Measurements from ENCODE around the gene ANTXR1.
A peak's percentile ranks its signal among the peaks of the same experiment; 100 is the strongest.

Gene ANTXR1

DNA sequence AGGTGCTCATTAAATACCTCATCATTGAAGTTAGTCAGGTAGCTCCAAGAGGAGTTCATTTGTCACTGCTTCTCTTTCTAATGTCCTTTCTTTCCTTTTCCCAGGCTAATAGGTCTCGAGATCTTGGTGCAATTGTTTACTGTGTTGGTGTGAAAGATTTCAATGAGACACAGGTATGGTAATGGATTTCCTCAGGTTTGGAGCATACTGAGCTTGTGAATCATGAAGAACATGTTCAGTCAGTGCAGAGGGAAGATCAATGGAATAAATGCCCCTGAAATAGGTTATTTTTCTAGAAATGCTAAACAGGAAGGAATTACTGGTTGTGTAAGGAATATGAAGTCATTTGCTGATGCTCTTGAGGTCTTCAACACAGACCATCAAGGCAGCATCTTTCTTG lies 62.5 kb downstream of the ANTXR1 start:
- no peak overlapping the region for H3K4me3 ChIP-seq (ENCODE audit: low read length)
- DNase-seq (ENCODE audit: low read depth): peak; percentile 84
- TF ChIP-seq, protein P1, sequence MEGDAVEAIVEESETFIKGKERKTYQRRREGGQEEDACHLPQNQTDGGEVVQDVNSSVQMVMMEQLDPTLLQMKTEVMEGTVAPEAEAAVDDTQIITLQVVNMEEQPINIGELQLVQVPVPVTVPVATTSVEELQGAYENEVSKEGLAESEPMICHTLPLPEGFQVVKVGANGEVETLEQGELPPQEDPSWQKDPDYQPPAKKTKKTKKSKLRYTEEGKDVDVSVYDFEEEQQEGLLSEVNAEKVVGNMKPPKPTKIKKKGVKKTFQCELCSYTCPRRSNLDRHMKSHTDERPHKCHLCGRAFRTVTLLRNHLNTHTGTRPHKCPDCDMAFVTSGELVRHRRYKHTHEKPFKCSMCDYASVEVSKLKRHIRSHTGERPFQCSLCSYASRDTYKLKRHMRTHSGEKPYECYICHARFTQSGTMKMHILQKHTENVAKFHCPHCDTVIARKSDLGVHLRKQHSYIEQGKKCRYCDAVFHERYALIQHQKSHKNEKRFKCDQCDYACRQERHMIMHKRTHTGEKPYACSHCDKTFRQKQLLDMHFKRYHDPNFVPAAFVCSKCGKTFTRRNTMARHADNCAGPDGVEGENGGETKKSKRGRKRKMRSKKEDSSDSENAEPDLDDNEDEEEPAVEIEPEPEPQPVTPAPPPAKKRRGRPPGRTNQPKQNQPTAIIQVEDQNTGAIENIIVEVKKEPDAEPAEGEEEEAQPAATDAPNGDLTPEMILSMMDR (IDR thresholded peaks at IDR 0.05; ENCODE audit: insufficient read depth, low read depth, low read length, missing control alignments): no peak

- TF ChIP-seq, protein P1 (IDR thresholded peaks at IDR 0.05; ENCODE audit: insufficient read depth, low read depth, low read length, missing control alignments): no peak
- no peak overlapping the region for H3K4me3 ChIP-seq (ENCODE audit: low read length)
These were observed 63.6 kb downstream of the ANTXR1 start for GRCh38 chr2:69076601-69077000.

GRCh38 chr2:69077252-69077950 lies 64.4 kb downstream of the ANTXR1 start:
- DNase-seq (ENCODE audit: low read depth): no peak
- TF ChIP-seq, protein P1 (IDR thresholded peaks at IDR 0.05; ENCODE audit: insufficient read depth, low read depth, low read length, missing control alignments): no peak
- H3K4me3 ChIP-seq (ENCODE audit: low read length): no peak overlapping the region

More at GRCh38 chr2:69076601-69077000, 63.6 kb downstream of the ANTXR1 start:
- no peak for DNase-seq (ENCODE audit: low read depth)

GRCh38 chr2:69080071-69080470 lies 67.1 kb downstream of the ANTXR1 start:
- DNase-seq (ENCODE audit: low read depth): no peak
- TF ChIP-seq, protein P1 (IDR thresholded peaks at IDR 0.05; ENCODE audit: insufficient read depth, low read depth, low read length, missing control alignments): no peak
- no peak overlapping the region for H3K4me3 ChIP-seq (ENCODE audit: low read length)

GRCh38 chr2:69081001-69081580 lies 68.1 kb downstream of the ANTXR1 start:
- no peak overlapping the region for H3K4me3 ChIP-seq (ENCODE audit: low read length)
- no peak for DNase-seq (ENCODE audit: low read depth)
- TF ChIP-seq, protein P1 (IDR thresholded peaks at IDR 0.05; ENCODE audit: insufficient read depth, low read depth, low read length, missing control alignments): no peak

- TF ChIP-seq, protein P1 (IDR thresholded peaks at IDR 0.05; ENCODE audit: insufficient read depth, low read depth, low read length, missing control alignments): no peak
- DNase-seq (ENCODE audit: low read depth): no peak
- H3K4me3 ChIP-seq (ENCODE audit: low read length): no peak overlapping the region
These were observed 68.8 kb downstream of the ANTXR1 start for GRCh38 chr2:69081757-69082156.

Data from epithelial cell of esophagus (primary cell).